Measurements from ENCODE around the gene SF3A2. TPM values are rescaled to one million over a fixed set of nuclear protein-coding genes. Genes with fewer than 3 reads are reported as not detected.

The SF3A2 gene
- total and polyA plus RNA-seq, 10 of the 15 experiments (the other 5 are each of a cell fraction or from before 2014, with no cell fraction given): 0.33 to 143 (median 30.6) TPM

- H3K27ac ChIP-seq (ENCODE audit: control insufficient read depth, insufficient read depth): no peak overlapping the region
- H2AFZ ChIP-seq (ENCODE audit: control insufficient read depth, low read depth, low read length): no peak overlapping the region
- H3K27me3 ChIP-seq (replicated peaks in 1 of 2; ENCODE audit: control insufficient read depth in 2 of 2, insufficient read depth in 2 of 2, low read length in 1 of 2): no peaks in the 10 kb centered on the region
- peaks cover 24 to 59% of the 10 kb centered on the region in 2 experiments; a peak in 3 of 4 replicates for H3K36me3 ChIP-seq (ENCODE audit: control insufficient read depth in 2 of 2, insufficient read depth in 2 of 2, low read length in 1 of 2)
- CTCF ChIA-PET: no interaction called here
- H4K20me1 ChIP-seq (ENCODE audit: control insufficient read depth, insufficient read depth): no peaks in the 10 kb centered on the region
- no peak overlapping the region for H3K4me3 ChIP-seq
- TF ChIP-seq ZBED1 (IDR thresholded peaks at IDR 0.05; ENCODE audit: borderline replicate concordance): no peak
- TF ChIP-seq CBX3 (IDR thresholded peaks at IDR 0.05; ENCODE audit: borderline replicate concordance, low read depth): no peak
- TF ChIP-seq RAD21 (IDR thresholded peaks at IDR 0.05; ENCODE audit: insufficient read depth, low read depth, low read length): no peak
- TF ChIP-seq, protein P1, sequence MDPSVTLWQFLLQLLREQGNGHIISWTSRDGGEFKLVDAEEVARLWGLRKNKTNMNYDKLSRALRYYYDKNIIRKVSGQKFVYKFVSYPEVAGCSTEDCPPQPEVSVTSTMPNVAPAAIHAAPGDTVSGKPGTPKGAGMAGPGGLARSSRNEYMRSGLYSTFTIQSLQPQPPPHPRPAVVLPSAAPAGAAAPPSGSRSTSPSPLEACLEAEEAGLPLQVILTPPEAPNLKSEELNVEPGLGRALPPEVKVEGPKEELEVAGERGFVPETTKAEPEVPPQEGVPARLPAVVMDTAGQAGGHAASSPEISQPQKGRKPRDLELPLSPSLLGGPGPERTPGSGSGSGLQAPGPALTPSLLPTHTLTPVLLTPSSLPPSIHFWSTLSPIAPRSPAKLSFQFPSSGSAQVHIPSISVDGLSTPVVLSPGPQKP (IDR thresholded peaks at IDR 0.05; ENCODE audit: low read depth, low read length): no peak
- no peak for TF ChIP-seq RFX5 (IDR thresholded peaks at IDR 0.05; ENCODE audit: low read depth, low read length)
- TF ChIP-seq ZZZ3 (IDR thresholded peaks at IDR 0.05; ENCODE audit: control insufficient read depth, insufficient read length, low read depth): no peak
- TF ChIP-seq CHD4 (IDR thresholded peaks at IDR 0.05): no peak
- TF ChIP-seq IRF4 (IDR thresholded peaks at IDR 0.05; ENCODE audit: low read depth, low read length): no peak
- no peak for TF ChIP-seq IKZF2 (IDR thresholded peaks at IDR 0.05)
- TF ChIP-seq SMAD5 (IDR thresholded peaks at IDR 0.05; ENCODE audit: low read depth): no peak
- no peak for TF ChIP-seq RCOR1 (conservative IDR thresholded peaks at IDR 0.05; ENCODE audit: low read depth, low read length)
- RAD21 ChIA-PET (ENCODE audit: unreplicated experiment): no interaction called here
- no peak for ATAC-seq
- DNase-seq (ENCODE audit: low read depth, low spot score): no peak
- WGBS (ENCODE audit: insufficient coverage, insufficient replicate concordance, low lambda C conversion rate, missing lambda C conversion rate): over 99% methylated on average over 15 of the region's 21 CpGs
- intact Hi-C loops (cut with micrococcal nuclease; ENCODE audit: unreplicated experiment) (no loop called here), in situ Hi-C loops (cut with MboI) (no loop called here)
- no peak overlapping the region for H3K4me2 ChIP-seq (ENCODE audit: control insufficient read depth, insufficient read depth)
- no peaks in the 10 kb centered on the region for H3K9me3 ChIP-seq (replicated peaks; ENCODE audit: control insufficient read depth, insufficient read depth, low read length)
- SMC1A ChIA-PET (ENCODE audit: uncharacterized antibody, unreplicated experiment): no interaction called here
- POLR2A ChIA-PET: no interaction called here
- H3K4me1 ChIP-seq (ENCODE audit: control insufficient read depth, insufficient read depth, low read length): peaks cover 5% of the 10 kb centered on the region
- H3K79me2 ChIP-seq (ENCODE audit: control insufficient read depth, insufficient read depth, low read length): no peaks in the 10 kb centered on the region
- no TSS peak for BruUV-seq (replicated peaks)
- no peak overlapping the region for H3K9ac ChIP-seq (ENCODE audit: control insufficient read depth, insufficient read depth, low read length)
- FAIRE-seq: no peak
Observed at GRCh38 chr19:2219726-2220125, 16.9 kb upstream of the SF3A2 start.
